K562 (cell line): Measurements from ENCODE around the gene S100A4. TPM values are rescaled to one million over a fixed set of nuclear protein-coding genes. Genes with fewer than 3 reads are reported as not detected.

Experiments
- ATF2 ChIP-seq: sonication (generic); formaldehyde crosslinking; IDR thresholded peaks from 2 replicates; pipeline ENCODE4 v1.8.1; 2022; ENCODE audit warnings: missing genetic modification reagents
- C11orf30 ChIP-seq: fragments of 450-650 bp; IDR thresholded peaks from 2 replicates; pipeline ENCODE4 v1.6.1; 2016; ENCODE audit warnings: low read depth, mild to moderate bottlenecking
- E2F4 ChIP-seq: sonication (generic); formaldehyde crosslinking; IDR thresholded peaks from 2 replicates; pipeline ENCODE4 v1.8.0; 2022; ENCODE audit warnings: mild to moderate bottlenecking, low read depth, missing genetic modification reagents
- MYC ChIP-seq, 2 experiments: fragments of 250-450 bp in 1 of 2; sonication (Bioruptor Pico) in 1 of 2; IDR thresholded peaks; 2 replicates each; pipeline versions ENCODE4 v1.5.1 to v1.6.1; 2012 to 2021; ENCODE audit warnings: low read depth in 2 of 2, borderline replicate concordance in 1 of 2, improper control_type of control experiment in 1 of 2, low read length in 1 of 2, mild to moderate bottlenecking in 1 of 2, moderate library complexity in 1 of 2
- NFATC3 ChIP-seq: fragments of 450-650 bp; IDR thresholded peaks from 2 replicates; pipeline ENCODE4 v1.6.1; 2017; ENCODE audit warnings: mild to moderate bottlenecking
- PKNOX1 ChIP-seq: fragments of 450-650 bp; IDR thresholded peaks from 2 replicates; pipeline ENCODE4 v1.6.1; 2016
- POU5F1 ChIP-seq: fragments of 150-350 bp; IDR thresholded peaks from 2 replicates; pipeline ENCODE4 v1.6.1; 2014; ENCODE audit warnings: borderline replicate concordance, low read length, low read depth, mild to moderate bottlenecking; ENCODE audit not compliant: partially characterized antibody
- RNF219 ChIP-seq: fragments of 250-450 bp; sonication (Bioruptor Pico); IDR thresholded peaks from 2 replicates; pipeline ENCODE4 v1.5.0; 2022; ENCODE audit warnings: mild to moderate bottlenecking
- SFPQ ChIP-seq: fragments of 200-400 bp; formaldehyde crosslinking; IDR thresholded peaks from 2 replicates; pipeline ENCODE4 v1.6.1; 2017; ENCODE audit warnings: mild to moderate bottlenecking, low read depth, low read length, moderate library complexity
- SIN3B ChIP-seq: fragments of 450-650 bp; IDR thresholded peaks from 2 replicates; pipeline ENCODE4 v1.6.1; 2017; ENCODE audit warnings: low read depth, mild to moderate bottlenecking, moderate library complexity
- ZNF57 ChIP-seq: fragments of 450-650 bp; formaldehyde crosslinking; IDR thresholded peaks from 2 replicates; pipeline ENCODE4 v1.4.0; 2020; ENCODE audit warnings: mild to moderate bottlenecking, moderate library complexity
- ZNF740 ChIP-seq, 3 experiments: fragments of 200-800 bp in 1 of 3; sonication (Bioruptor generic) in 1 of 3; sonication (generic) in 1 of 3; formaldehyde crosslinking in 1 of 3; IDR thresholded peaks; 2 replicates each; pipeline versions ENCODE4 v1.6.1 to v1.8.0; 2016 to 2022; ENCODE audit warnings: mild to moderate bottlenecking in 2 of 3, missing compliant biosample characterization in 2 of 3, missing genetic modification characterization in 2 of 3, missing genetic modification reagents in 1 of 3
- ZNF75A ChIP-seq: fragments of 450-650 bp; formaldehyde crosslinking; IDR thresholded peaks from 2 replicates; pipeline ENCODE4 v1.4.0; 2020; ENCODE audit warnings: mild to moderate bottlenecking
- ZNF780A ChIP-seq: fragments of 250-450 bp; sonication (Bioruptor Pico); IDR thresholded peaks from 2 replicates; pipeline ENCODE4 v1.5.0; 2021; ENCODE audit warnings: mild to moderate bottlenecking
- polyA plus RNA-seq, 8 experiments: library from polyadenylated mRNA; depleted of rRNA in 4 of 8; stranded (reverse) in 5 of 8; unstranded in 3 of 8; fragments of >200 nt; fragmentation: Nextera tagmentation in 2 of 8; fragmentation: Illumina TruSeq in 1 of 8; extraction: Ambion mirVana in 2 of 8; extraction: Trizol in 1 of 8; gene quantifications; 2 replicates each; pipeline versions ENCODE4 v1.2.1 to v1.2.3, GENCODE V29; 2011 to 2014; ENCODE audit warnings: inconsistent platforms in 1 of 8, missing spikeins in 1 of 8
- total RNA-seq, 7 experiments: library from RNA; depleted of rRNA in 6 of 7; stranded (reverse); fragments of >200 nt in 6 of 7; fragmentation: Illumina TruSeq in 2 of 7; extraction: Trizol in 2 of 7; gene quantifications; 2 replicates each; pipeline versions ENCODE4 v1.2.1 to v1.2.3, GENCODE V29; 2011 to 2021; ENCODE audit warnings: low replicate concordance in 1 of 7

Gene S100A4
- total and polyA plus RNA-seq, 9 of the 15 experiments (the other 6 are each of a cell fraction or from before 2014, with no cell fraction given), result 3.7 to 20.1 (median 11.2) TPM

- TF ChIP-seq ZNF740 (CRISPR knock-in tag; IDR thresholded peaks at IDR 0.05) (0 out of 2 replicates have a peak, but pooled peaks have one; percentile 18), ZNF740 (tag; IDR thresholded peaks at IDR 0.05) (no peak), ZNF75A (CRISPR knock-in tag) (no peak), E2F4 (CRISPR knock-in tag) (no peak), NFATC3 (no peak), RNF219 (no peak), MYC (IDR thresholded peaks at IDR 0.05; ENCODE audit: low read depth, low read length) (peak; percentile 73), MYC (CRISPR knock-in tag; IDR thresholded peaks at IDR 0.05; ENCODE audit: borderline replicate concordance, low read depth) (no peak), SIN3B (no peak), SFPQ (no peak), C11orf30 (peak; percentile 76), PKNOX1 (peak; percentile 63), POU5F1 (no peak), ATF2 (no peak), ZNF57 (CRISPR knock-in tag) (no peak), ZNF780A (CRISPR knock-in tag) (no peak)
Measured at GRCh38 chr1:153568367-153569099, 22.9 kb upstream of the S100A4 start (continued).
